T-helper 2 cell (primary cell): Measurements from ENCODE around the gene TEX10.

Experiments used
- DNase-seq, 5 experiments: peaks; one replicate each; pipeline versions ENCODE4 v3.0.0 to v3.0.0-alpha.2; 2012 to 2022

The TEX10 gene

GRCh38 chr9:100282388-100282719 is 70.4 kb downstream of the TEX10 start:
- no peak for DNase-seq

GRCh38 chr9:100281676-100282387 is 70.9 kb downstream of the TEX10 start:
- DNase-seq = no peak

- DNase-seq = no peak
Observed at GRCh38 chr9:100281066-100281465, 71.7 kb downstream of the TEX10 start.

- no peak for DNase-seq
Observed at GRCh38 chr9:100277166-100277979, 75.4 kb downstream of the TEX10 start.

GRCh38 chr9:100269656-100270055 is 83.1 kb downstream of the TEX10 start:
- DNase-seq = no peak

GRCh38 chr9:100268271-100268670 is 84.5 kb downstream of the TEX10 start:
- DNase-seq = no peak

- DNase-seq = no peak
Observed at GRCh38 chr9:100267211-100267610, 85.5 kb downstream of the TEX10 start.
